Activated naive CD4-positive, alpha-beta T cell treated with anti-CD3 and anti-CD28 coated beads for 36 hours (primary cell): ENCODE results near the gene SCYL1. TPM values are rescaled to one million over a fixed set of nuclear protein-coding genes. Genes with fewer than 3 reads are reported as not detected.
A peak's percentile ranks its signal among the peaks of the same experiment; 100 is the strongest.

Experiments
- CTCF ChIA-PET: fragments of 350-600 bp; sonication (Branson Sonifier 250); formaldehyde crosslinking; loops from one replicate; lab custom pipeline; 2021; ENCODE audit warnings: antibody characterized with exemption; lab: Charles Lee
- DNase-seq: peaks from one replicate; pipeline ENCODE4 v3.0.0-alpha.2; 2020
- H3K27ac Mint-ChIP-seq: one replicate; pipeline ENCODE4 v1.8.0; 2021; ENCODE audit warnings: mild to moderate bottlenecking, mixed read lengths
- H3K27me3 Mint-ChIP-seq: one replicate; pipeline ENCODE4 v1.8.0; 2021; ENCODE audit warnings: low read depth, mixed read lengths
- H3K36me3 Mint-ChIP-seq: one replicate; pipeline ENCODE4 v1.8.0; 2021; ENCODE audit warnings: low read depth, mixed read lengths
- H3K4me1 Mint-ChIP-seq: one replicate; pipeline ENCODE4 v1.8.0; 2021; ENCODE audit warnings: low read depth, mixed read lengths
- H3K4me3 Mint-ChIP-seq: one replicate; pipeline ENCODE4 v1.8.0; 2021; ENCODE audit warnings: mild to moderate bottlenecking, moderate library complexity, mixed read lengths
- H3K9me3 Mint-ChIP-seq: one replicate; pipeline ENCODE4 v1.8.0; 2021; ENCODE audit warnings: mixed read lengths
- intact Hi-C: fragments of 100-400 bp; cut with micrococcal nuclease; formaldehyde crosslinking; loops from one replicate; pipeline ENCODE4 v1.15.1; 2023
- total RNA-seq, 2 experiments: library from RNA; stranded (reverse); gene quantifications; one replicate each; pipeline ENCODE4 v1.2.3, GENCODE V29; 2021

SCYL1 gene
- total RNA-seq, 2 experiments from 2014 or later = 57.9 to 58.3 TPM

DNA sequence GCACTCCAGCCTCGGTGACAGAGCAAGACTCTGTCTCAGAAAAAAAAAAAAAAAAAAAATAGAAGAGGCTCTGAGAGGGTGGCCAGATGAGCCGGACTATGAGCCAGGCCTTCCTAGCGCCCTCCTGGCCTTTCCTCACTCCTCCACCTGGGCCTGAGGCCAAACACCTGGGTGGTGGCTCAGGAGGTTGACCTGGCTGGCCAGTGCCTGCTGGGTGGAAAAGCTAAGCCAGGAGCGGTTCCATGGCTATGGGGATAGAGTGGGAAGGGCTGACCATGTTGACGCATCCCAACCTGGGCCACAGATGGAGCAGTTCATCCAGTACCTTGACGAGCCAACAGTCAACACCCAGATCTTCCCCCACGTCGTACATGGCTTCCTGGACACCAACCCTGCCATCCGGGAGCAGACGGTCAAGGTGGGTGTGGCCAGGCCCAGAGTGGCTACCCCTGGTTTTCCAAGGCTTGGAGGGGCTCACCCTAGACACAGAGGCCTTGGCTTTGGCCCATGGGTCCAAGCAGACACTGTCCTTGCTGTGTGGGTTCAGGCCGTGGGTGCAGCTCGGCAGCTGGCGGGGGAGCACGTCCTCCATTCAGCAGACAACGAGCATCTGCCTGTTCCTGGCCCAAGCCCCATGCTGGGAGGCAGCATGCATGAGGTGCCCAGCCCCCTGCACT, 7.6 kb downstream of the SCYL1 start:
- Mint-ChIP-seq H3K36me3 (peaks cover 17% of the 10 kb centered on the region), H3K27ac (no peak overlapping the region), H3K9me3 (no peaks in the 10 kb centered on the region), H3K4me1 (peaks cover 17% of the 10 kb centered on the region), H3K27me3 (no peaks in the 10 kb centered on the region), H3K4me3 (no peak overlapping the region)
- CTCF ChIA-PET = no interaction called here
- intact Hi-C loops = no loop called here
- no peak for DNase-seq

DNA sequence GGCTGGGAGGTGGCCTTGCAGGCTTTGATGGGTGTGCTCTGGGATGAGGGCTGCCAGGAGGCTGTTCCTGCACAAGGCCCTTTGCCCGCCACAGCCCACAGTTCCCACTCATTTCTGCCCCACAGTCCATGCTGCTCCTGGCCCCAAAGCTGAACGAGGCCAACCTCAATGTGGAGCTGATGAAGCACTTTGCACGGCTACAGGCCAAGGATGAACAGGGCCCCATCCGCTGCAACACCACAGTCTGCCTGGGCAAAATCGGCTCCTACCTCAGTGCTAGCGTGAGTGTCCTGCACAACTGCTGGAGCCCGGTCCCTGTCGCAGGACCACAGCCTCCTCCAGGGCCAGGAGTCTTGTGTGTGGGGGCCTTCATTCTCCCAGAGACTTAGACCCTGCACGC, 10.2 kb downstream of the SCYL1 start:
- Mint-ChIP-seq H3K9me3 (no peaks in the 10 kb centered on the region), H3K27me3 (no peaks in the 10 kb centered on the region), H3K4me1 (peaks cover 3% of the 10 kb centered on the region), H3K36me3 (peaks cover 13% of the 10 kb centered on the region), H3K27ac (no peak overlapping the region), H3K4me3 (no peak overlapping the region)
- no peak for DNase-seq
- intact Hi-C loops = no loop called here
- CTCF ChIA-PET = no interaction called here

DNA sequence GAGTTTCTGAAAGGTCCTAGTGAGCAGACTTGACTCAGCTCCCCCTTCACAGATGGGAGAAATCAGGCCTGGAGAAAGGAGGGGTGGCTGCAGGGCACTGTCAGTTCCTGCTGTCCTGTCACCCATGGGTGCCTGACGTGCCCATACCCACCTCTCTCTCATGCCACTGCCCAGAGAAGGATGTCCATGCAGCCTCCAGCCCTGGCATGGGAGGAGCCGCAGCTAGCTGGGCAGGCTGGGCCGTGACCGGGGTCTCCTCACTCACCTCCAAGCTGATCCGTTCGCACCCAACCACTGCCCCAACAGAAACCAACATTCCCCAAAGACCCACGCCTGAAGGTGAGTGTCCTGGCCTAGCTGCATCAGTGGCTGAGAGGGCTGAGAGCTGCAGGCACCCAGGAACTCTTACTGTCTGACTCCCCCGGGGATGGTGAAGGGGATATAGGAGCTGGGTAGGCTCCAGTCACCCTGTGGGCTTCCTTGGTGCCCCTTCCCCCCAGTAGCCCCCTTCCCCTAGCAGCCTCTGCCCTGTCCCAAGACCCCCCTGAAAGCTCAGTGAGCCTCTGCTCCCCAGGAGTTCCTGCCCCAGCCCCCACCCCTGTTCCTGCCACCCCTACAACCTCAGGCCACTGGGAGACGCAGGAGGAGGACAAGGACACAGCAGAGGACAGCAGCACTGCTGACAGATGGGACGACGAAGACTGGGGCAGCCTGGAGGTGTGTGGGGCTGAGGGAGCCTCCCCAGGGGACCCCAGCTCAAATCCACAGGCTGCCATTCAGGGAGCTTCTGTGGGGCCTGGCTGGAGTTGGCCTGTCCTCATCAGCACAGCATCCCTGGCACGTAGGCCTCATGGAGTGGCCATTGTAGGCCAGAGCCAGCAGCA, 11.8 kb downstream of the SCYL1 start:
- H3K36me3 Mint-ChIP-seq = peaks cover 5% of the 10 kb centered on the region

DNA sequence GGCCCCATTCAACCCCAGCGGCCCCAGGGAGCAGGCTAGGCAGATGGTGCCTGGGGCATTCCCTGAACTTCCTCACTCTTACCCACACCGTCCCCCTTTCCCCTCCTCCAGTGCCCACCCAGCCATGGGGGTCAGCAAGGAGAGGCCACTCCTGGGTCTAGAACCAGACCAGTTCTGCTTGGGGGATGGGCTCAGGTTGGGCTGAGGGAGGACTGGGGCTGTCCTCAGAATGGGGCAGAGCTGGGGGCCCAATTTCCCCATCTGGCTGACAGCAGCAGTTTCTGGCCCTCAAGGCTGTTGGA, 12.4 kb downstream of the SCYL1 start:
- H3K9me3 Mint-ChIP-seq = no peaks in the 10 kb centered on the region
- no peak overlapping the region for H3K4me3 Mint-ChIP-seq
- CTCF ChIA-PET = interaction anchor here (1.2 kb wide), 1 partner anchor 51 kb away, joined by 3 read pairs; no protein-coding TSS in a partner anchor

More for the DNA sequence above, 11.8 kb downstream of the SCYL1 start:
- CTCF ChIA-PET = interaction anchor here (1.2 kb wide), 1 partner anchor 51 kb away, joined by 3 read pairs; no protein-coding TSS in a partner anchor
- no peak for DNase-seq
- no peak overlapping the region for H3K27ac Mint-ChIP-seq
- intact Hi-C loops = no loop called here
- H3K9me3 Mint-ChIP-seq = no peaks in the 10 kb centered on the region
- no peak overlapping the region for H3K4me3 Mint-ChIP-seq
- H3K4me1 Mint-ChIP-seq = peaks cover 9% of the 10 kb centered on the region
- no peaks in the 10 kb centered on the region for H3K27me3 Mint-ChIP-seq

DNA sequence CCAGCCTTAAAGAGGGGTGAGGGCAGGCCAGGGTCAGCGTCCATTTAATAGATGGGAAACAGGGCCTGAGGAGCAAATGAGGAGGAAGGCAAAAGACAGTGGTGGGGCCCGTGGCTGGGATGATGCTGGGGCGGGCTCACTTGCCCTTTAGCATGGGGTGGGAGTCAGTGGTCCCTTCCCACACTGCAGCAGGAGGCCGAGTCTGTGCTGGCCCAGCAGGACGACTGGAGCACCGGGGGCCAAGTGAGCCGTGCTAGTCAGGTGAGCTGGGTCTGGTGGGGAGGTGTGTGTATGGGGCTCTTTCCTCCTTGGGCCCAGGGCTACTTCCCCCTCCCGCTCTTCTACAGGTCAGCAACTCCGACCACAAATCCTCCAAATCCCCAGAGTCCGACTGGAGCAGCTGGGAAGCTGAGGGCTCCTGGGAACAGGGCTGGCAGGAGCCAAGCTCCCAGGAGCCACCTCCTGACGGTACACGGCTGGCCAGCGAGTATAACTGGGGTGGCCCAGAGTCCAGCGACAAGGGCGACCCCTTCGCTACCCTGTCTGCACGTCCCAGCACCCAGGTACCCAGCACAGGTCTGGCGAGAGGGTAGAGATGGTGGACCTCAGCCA, 12.8 kb downstream of the SCYL1 start:
- Mint-ChIP-seq H3K36me3 (peaks cover 3% of the 10 kb centered on the region), H3K27me3 (no peaks in the 10 kb centered on the region), H3K27ac (no peak overlapping the region), H3K4me3 (peak overlapping the region; percentile 6), H3K9me3 (no peaks in the 10 kb centered on the region), H3K4me1 (peaks cover 14% of the 10 kb centered on the region)
- CTCF ChIA-PET = interaction anchor here (1.2 kb wide), 1 partner anchor 50 kb away, joined by 3 read pairs; no protein-coding TSS in a partner anchor
- intact Hi-C loops = no loop called here
- no peak for DNase-seq

More for the DNA sequence above, 12.4 kb downstream of the SCYL1 start:
- no peak for DNase-seq
- H3K27ac Mint-ChIP-seq = no peak overlapping the region
- peaks cover 3% of the 10 kb centered on the region for H3K36me3 Mint-ChIP-seq
- intact Hi-C loops = no loop called here
- H3K4me1 Mint-ChIP-seq = peaks cover 14% of the 10 kb centered on the region
- H3K27me3 Mint-ChIP-seq = no peaks in the 10 kb centered on the region

DNA sequence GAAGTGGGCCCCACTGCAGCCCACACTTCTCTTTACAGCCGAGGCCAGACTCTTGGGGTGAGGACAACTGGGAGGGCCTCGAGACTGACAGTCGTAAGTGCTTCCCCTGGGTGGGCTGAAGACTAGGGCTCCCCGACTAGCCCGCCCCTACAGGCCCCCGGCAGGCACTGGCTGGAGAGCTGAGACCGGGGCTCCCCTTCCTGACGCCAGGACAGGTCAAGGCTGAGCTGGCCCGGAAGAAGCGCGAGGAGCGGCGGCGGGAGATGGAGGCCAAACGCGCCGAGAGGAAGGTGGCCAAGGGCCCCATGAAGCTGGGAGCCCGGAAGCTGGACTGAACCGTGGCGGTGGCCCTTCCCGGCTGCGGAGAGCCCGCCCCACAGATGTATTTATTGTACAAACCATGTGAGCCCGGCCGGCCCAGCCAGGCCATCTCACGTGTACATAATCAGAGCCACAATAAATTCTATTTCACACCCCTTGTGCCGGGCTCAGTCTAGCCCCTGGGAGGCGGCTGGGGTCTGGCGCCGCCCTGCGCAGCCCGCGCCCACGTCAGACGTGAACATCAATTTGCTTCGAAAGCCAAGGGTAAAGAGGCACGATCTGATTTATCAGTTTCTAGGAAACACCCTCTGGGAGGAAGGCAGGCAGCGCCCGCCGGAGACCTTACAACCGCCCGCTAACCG, 13.5 kb downstream of the SCYL1 start:
- no peak overlapping the region for H3K4me3 Mint-ChIP-seq
- CTCF ChIA-PET = no interaction called here
- peaks cover 1% of the 10 kb centered on the region for H3K36me3 Mint-ChIP-seq
- H3K27me3 Mint-ChIP-seq = no peaks in the 10 kb centered on the region
- peaks cover 14% of the 10 kb centered on the region for H3K4me1 Mint-ChIP-seq
- intact Hi-C loops = no loop called here
- H3K27ac Mint-ChIP-seq = no peak overlapping the region
- no peaks in the 10 kb centered on the region for H3K9me3 Mint-ChIP-seq
- no peak for DNase-seq

DNA sequence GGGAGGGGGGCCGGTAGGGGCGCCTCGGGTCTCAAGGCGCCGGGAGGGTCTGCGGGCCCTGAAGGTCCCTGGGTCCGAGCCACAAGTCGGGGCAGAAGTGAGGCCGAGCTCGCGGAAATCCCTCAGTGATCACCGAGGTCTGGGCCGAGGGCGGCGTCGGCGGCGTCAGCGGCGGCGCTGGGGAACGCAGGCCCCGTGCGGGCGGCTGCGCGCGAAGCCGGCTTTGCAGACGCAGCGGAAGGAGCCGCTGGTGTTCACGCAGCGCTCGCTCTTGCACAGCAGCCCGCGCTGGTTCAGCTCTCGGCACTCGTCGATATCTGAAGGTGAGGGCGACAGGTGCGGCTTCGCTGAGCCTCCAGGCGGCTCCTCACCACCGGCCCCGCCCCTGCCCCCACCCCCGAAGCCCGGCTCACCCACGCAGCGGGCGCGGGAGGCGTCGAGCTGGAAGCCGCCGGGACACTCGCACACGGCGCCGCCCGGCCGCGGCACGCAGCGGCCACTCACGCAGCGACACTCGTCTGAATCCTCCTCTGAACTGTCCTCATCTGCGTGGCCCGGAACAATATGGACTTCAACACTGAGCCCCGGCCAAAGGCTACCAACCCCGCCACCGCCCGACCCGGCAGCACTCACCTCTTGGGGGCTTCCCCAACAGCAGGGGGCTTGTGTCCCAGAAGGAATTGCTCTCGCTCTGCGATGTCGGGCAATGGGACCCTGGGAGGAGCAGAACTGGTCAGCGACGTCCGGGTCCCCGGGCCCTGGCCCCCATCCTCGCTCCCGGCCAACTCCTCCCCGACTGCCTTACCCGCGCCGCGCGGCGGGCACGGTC, 14.2 kb downstream of the SCYL1 start:
- CTCF ChIA-PET = interaction anchor here (2.5 to 4.0 kb wide), 8 partner anchors 9 to 67 kb away, joined by 8 to 86 read pairs (median 22); partner anchors contain the start of genes FAM89B, SCYL1 and ZNRD2
- intact Hi-C loops = no loop called here
- peaks cover 16% of the 10 kb centered on the region for H3K4me1 Mint-ChIP-seq
- no peak overlapping the region for H3K27ac Mint-ChIP-seq
- no peaks in the 10 kb centered on the region for H3K9me3 Mint-ChIP-seq
- H3K36me3 Mint-ChIP-seq = peaks cover 1% of the 10 kb centered on the region
- DNase-seq = no peak
- H3K4me3 Mint-ChIP-seq = no peak overlapping the region
- no peaks in the 10 kb centered on the region for H3K27me3 Mint-ChIP-seq

DNA sequence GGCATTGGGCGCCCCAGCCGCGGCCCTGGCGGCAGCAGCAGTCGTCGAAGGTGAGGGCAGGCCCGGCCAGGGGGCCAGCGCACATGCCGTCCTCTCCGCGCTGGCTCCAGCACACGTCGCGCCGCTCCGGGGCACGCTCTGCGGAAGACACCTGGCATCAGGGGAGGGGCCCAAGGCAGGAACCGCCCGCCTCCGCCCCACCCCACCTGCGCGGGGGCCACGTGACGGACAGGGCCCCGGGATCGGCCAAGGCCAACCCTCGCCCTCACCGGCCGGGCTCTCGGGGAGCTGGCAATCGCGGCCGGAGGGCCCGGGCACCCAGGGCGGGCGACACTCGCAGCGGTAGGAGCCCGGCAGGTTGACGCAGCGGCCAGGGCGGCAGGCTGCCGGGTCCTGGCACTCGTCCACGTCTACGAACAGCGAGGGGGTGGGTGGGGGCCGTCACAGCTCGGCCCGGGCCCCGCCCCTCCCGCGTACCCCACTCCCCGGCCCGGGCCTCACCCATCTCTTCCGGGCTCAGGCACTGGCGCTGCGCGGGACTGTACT, 14.9 kb downstream of the SCYL1 start:
- Mint-ChIP-seq H3K36me3 (peaks cover 1% of the 10 kb centered on the region), H3K4me3 (peak overlapping the region; percentile 80), H3K4me1 (peaks cover 16% of the 10 kb centered on the region), H3K27me3 (no peaks in the 10 kb centered on the region), H3K27ac (no peak overlapping the region), H3K9me3 (no peaks in the 10 kb centered on the region)
- CTCF ChIA-PET = interaction anchor here (0.7 to 4.0 kb wide), 18 partner anchors 9 to 119 kb away, joined by 3 to 86 read pairs (median 12); partner anchors contain the start of genes EHBP1L1, FAM89B, KCNK7 and SCYL1
- no peak for DNase-seq
- intact Hi-C loops = loop anchor here (1.0 to 2.0 kb wide), 5 partner anchors 17 to 158 kb away; partner anchors contain the start of genes MAP3K11, SLC25A45 and ZNRD2

DNA sequence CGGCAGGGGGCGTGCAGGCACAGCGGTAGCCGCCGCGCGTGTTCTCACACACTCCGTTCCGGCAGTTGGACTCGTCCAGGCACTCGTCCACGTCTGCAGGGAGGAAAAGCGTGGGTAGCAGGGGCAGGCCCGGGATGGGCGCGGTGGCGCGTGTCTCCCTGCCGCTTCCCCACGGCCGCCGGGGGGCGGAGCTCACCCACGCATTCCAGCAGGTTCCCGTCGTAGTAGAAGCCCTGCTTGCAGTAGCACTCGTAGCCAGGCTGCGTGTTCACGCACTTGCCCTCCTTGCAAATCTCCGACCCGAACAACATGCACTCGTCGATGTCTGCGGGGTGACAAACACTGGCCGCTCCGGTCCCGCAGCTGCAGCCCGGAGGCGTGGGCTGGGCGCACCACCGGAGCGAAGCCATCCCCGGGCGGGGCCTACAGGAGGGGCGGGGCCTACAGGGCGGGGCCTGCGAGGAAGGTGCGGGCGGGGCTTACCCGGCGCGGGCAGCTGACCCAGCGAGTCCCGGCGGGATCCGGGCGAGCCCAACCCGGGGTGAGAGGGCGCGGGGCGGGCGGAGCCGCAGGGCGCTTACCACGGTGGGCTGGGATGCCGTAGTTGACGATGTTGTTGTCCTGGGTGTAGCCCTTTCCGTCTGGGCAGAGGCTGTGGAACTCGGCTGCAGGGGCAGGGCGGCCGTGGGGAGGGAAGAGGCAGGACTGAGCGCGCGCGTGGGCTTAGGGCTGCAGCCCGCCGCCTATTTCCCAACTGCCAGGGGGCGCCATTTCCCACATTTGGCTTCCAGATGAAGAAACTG, 15.6 kb downstream of the SCYL1 start:
- Mint-ChIP-seq H3K27ac (peak overlapping the region; percentile 82), H3K36me3 (peaks cover 1% of the 10 kb centered on the region), H3K27me3 (no peaks in the 10 kb centered on the region), H3K4me1 (peaks cover 16% of the 10 kb centered on the region), H3K9me3 (no peaks in the 10 kb centered on the region), H3K4me3 (peak overlapping the region; percentile 80)
- CTCF ChIA-PET = interaction anchor here (0.7 to 4.0 kb wide), 25 partner anchors 8 to 166 kb away, joined by 3 to 86 read pairs (median 8); partner anchors contain the start of genes EHBP1L1, FAM89B, KCNK7 and RELA
- peak; percentile 93 for DNase-seq
- intact Hi-C loops = loop anchor here (1.0 to 2.0 kb wide), 7 partner anchors 12 to 158 kb away; partner anchors contain the start of genes MAP3K11, SLC25A45 and ZNRD2
